Panc1 (cell line): Measurements from ENCODE around the gene UGGT2. TPM values are rescaled to one million over a fixed set of nuclear protein-coding genes. Genes with fewer than 3 reads are reported as not detected.

Experiments used
- ATAC-seq: fragments of 200-7000 bp; cut with Tn5 transposase; 2 replicates; pipeline ENCODE4 v1.9.1; 2020; ENCODE audit warnings: mild to moderate bottlenecking, moderate library complexity
- BruUV-seq: library from RNA; stranded (reverse); fragments of 400-500 nt; replicated peaks from 2 replicates; lab custom pipeline; 2021; lab: Mats Ljungman, UMichigan
- CTCF ChIA-PET: fragments of 300-600 bp; sonication (Branson Sonifier 250); formaldehyde crosslinking; loops from one replicate; lab custom pipeline; 2022; ENCODE audit warnings: antibody characterized with exemption; lab: Charles Lee
- POLR2A ChIA-PET: fragments of 300-600 bp; sonication (Branson Sonifier 250); formaldehyde crosslinking; loops from one replicate; lab custom pipeline; 2022; ENCODE audit warnings: antibody characterized with exemption; lab: Charles Lee
- DNase-seq: peaks from one replicate; pipeline ENCODE4 v3.0.0-alpha.2; 2010; ENCODE audit warnings: low read depth, low spot score
- H3K27ac ChIP-seq: 2 replicates; pipeline ENCODE4 v1.5.1; 2011; ENCODE audit warnings: mild to moderate bottlenecking, low read length, inconsistent platforms
- H3K27me3 ChIP-seq: fragments of 200-500 bp; sonication (Bioruptor generic); 2 replicates; pipeline ENCODE4 v1.6.0; 2014; ENCODE audit warnings: low read length, inconsistent platforms; ENCODE audit not compliant: control insufficient read depth, insufficient read depth
- H3K36me3 ChIP-seq: fragments of 200-500 bp; sonication (Bioruptor generic); 2 replicates; pipeline ENCODE4 v1.5.1; 2014; ENCODE audit warnings: inconsistent platforms, mild to moderate bottlenecking, low read length, moderate library complexity; ENCODE audit not compliant: control insufficient read depth, insufficient read depth
- H3K4me1 ChIP-seq: 2 replicates; pipeline ENCODE4 v1.5.1; 2011; ENCODE audit warnings: inconsistent platforms, mild to moderate bottlenecking, low read length, moderate library complexity; ENCODE audit not compliant: control insufficient read depth, insufficient read depth
- H3K4me3 ChIP-seq, 2 experiments: 2 replicates each; pipeline ENCODE4 v1.5.1; 2011 to 2012; ENCODE audit warnings: low read depth in 2 of 2, low read length in 2 of 2, mild to moderate bottlenecking in 2 of 2, inconsistent platforms in 1 of 2, moderate library complexity in 1 of 2
- H3K9me3 ChIP-seq: fragments of 200-500 bp; sonication (Bioruptor generic); 2 replicates; pipeline ENCODE4 v1.5.1; 2014; ENCODE audit warnings: low read depth, mild to moderate bottlenecking, inconsistent platforms, low read length, moderate library complexity; ENCODE audit not compliant: control insufficient read depth, insufficient read depth
- CTCF ChIP-seq: fragments of 450-650 bp; IDR thresholded peaks from 2 replicates; pipeline ENCODE4 v1.5.1; 2017; ENCODE audit warnings: mild to moderate bottlenecking
- POLR2AphosphoS5 ChIP-seq: IDR thresholded peaks from 2 replicates; pipeline ENCODE4 v1.6.1; 2012; ENCODE audit warnings: mild to moderate bottlenecking, low read depth, low read length, moderate library complexity
- REST ChIP-seq, 2 experiments: IDR thresholded peaks; 2 replicates each; pipeline ENCODE4 v1.6.1; 2011 to 2012; ENCODE audit warnings: low read depth in 2 of 2, control low read depth in 1 of 2, low read length in 1 of 2, mild to moderate bottlenecking in 1 of 2, moderate library complexity in 1 of 2; ENCODE audit not compliant: insufficient read depth in 1 of 2
- SIN3A ChIP-seq: IDR thresholded peaks from 2 replicates; pipeline ENCODE4 v1.6.1; 2012; ENCODE audit warnings: low read depth, mild to moderate bottlenecking, low read length, moderate library complexity, borderline replicate concordance; ENCODE audit not compliant: insufficient read depth
- TCF7L2 ChIP-seq: IDR thresholded peaks from 2 replicates; pipeline ENCODE4 v1.6.1; 2011; ENCODE audit warnings: mild to moderate bottlenecking, low read depth, low read length, inconsistent platforms
- in situ Hi-C: cut with HindIII; loops from 2 replicates; pipeline ENCODE4 v1.10.0; 2016; ENCODE audit warnings: low sequenced_read_pairs, low pct_unique_long_range_greater_than_20kb
- intact Hi-C: fragments of 100-400 bp; cut with micrococcal nuclease; formaldehyde crosslinking; loops from one replicate; pipeline ENCODE4 v1.10.0; 2022; ENCODE audit not compliant: unreplicated experiment
- total RNA-seq: library from RNA; stranded (reverse); gene quantifications from one replicate; pipeline ENCODE4 v1.2.1, GENCODE V29; 2021; ENCODE audit not compliant: unreplicated experiment

UGGT2 gene
- total RNA-seq, 1 experiment from 2014 or later = 22.9 TPM

GRCh38 chr13:95970878-95971277, 82.3 kb downstream of the UGGT2 start:
- Histone ChIP-seq H3K4me1 (no peaks in the 10 kb centered on the region), H3K36me3 (no peaks in the 10 kb centered on the region), H3K9me3 (no peaks in the 10 kb centered on the region), H3K4me3 (no peak overlapping the region), H3K27me3 (no peaks in the 10 kb centered on the region), H3K27ac (no peak overlapping the region)
- intact Hi-C loops (no loop called here), in situ Hi-C loops (no loop called here)
- CTCF ChIA-PET = no interaction called here
- ATAC-seq (no peak), DNase-seq (no peak)
- POLR2A ChIA-PET = interaction anchor here (0.7 kb wide), 1 partner anchor 552 kb away, joined by 7 read pairs; no protein-coding TSS in a partner anchor
- no TSS peak for BruUV-seq
- TF ChIP-seq TCF7L2 (no peak), CTCF (no peak), POLR2AphosphoS5 (no peak), REST (IDR thresholded peaks at IDR 0.05; ENCODE audit: insufficient read depth in 1 of 2, low read depth in 2 of 2, low read length in 1 of 2) (no peak), SIN3A (no peak)

- ATAC-seq (no peak), DNase-seq (no peak)
- H3K9me3 ChIP-seq = no peaks in the 10 kb centered on the region
- BruUV-seq = no TSS peak
- in situ Hi-C loops = no loop called here
- TF ChIP-seq TCF7L2 = no peak
- TF ChIP-seq POLR2AphosphoS5 = no peak
- no peak for TF ChIP-seq CTCF
- no peak for TF ChIP-seq REST (IDR thresholded peaks at IDR 0.05; ENCODE audit: insufficient read depth in 1 of 2, low read depth in 2 of 2, low read length in 1 of 2)
- TF ChIP-seq SIN3A = no peak
- H3K4me3 ChIP-seq = no peak overlapping the region
- H3K27ac ChIP-seq = no peak overlapping the region
- ChIA-PET CTCF (no interaction called here), POLR2A (no interaction called here)
- intact Hi-C loops = no loop called here
- H3K4me1 ChIP-seq = no peaks in the 10 kb centered on the region
- no peaks in the 10 kb centered on the region for H3K36me3 ChIP-seq
- no peaks in the 10 kb centered on the region for H3K27me3 ChIP-seq
Observed at GRCh38 chr13:95968906-95969305, 84.3 kb downstream of the UGGT2 start.
